A549 (cell line): ENCODE data around the gene CHAF1A. TPM values are rescaled to one million over a fixed set of nuclear protein-coding genes. Genes with fewer than 3 reads are reported as not detected.

Experiments used
- ATAC-seq, 2 experiments: fragments of 200-7000 bp in 1 of 2; fragments of >200 bp in 1 of 2; cut with Nextera tagmentation in 1 of 2; cut with Tn5 transposase in 1 of 2; 3 replicates each; pipeline versions ENCODE4 v1.8.0 to v1.9.1; 2018 to 2020; ENCODE audit warnings: mild to moderate bottlenecking in 1 of 2, moderate library complexity in 1 of 2
- CTCF ChIA-PET: fragments of 300-600 bp; sonication (Branson Sonifier 250); formaldehyde crosslinking; extraction: SDS; loops from one replicate; lab custom pipeline; 2021; ENCODE audit warnings: antibody characterized with exemption, inconsistent platforms; lab: Yijun Ruan, JAX
- POLR2A ChIA-PET: fragments of 350-600 bp; formaldehyde crosslinking; extraction: SDS; loops from one replicate; lab custom pipeline; 2021; ENCODE audit warnings: antibody characterized with exemption, inconsistent platforms; lab: Yijun Ruan, JAX
- DNase-seq, 2 experiments: peaks; one replicate each; pipeline versions ENCODE4 v3.0.0 to v3.0.0-alpha.2; 2011 to 2016; ENCODE audit warnings: low read depth in 1 of 2, low spot score in 1 of 2
- FAIRE-seq: peaks from 2 replicates; lab custom pipeline; 2011; peaks lifted over from hg19 to GRCh38; lab: Jason Lieb, UNC
- H3K27ac ChIP-seq, 2 experiments: fragments of >200 bp; sonication (Bioruptor Twin); formaldehyde crosslinking; 3 replicates each; pipeline ENCODE4 v1.5.1; 2016 to 2017
- H3K4me1 ChIP-seq: fragments of >200 bp; sonication (Bioruptor Twin); formaldehyde crosslinking; 3 replicates; pipeline ENCODE4 v1.6.1; 2016
- H3K4me2 ChIP-seq: fragments of >200 bp; sonication (Bioruptor Twin); formaldehyde crosslinking; 3 replicates; pipeline ENCODE4 v1.6.1; 2016
- H3K4me3 ChIP-seq: fragments of >200 bp; sonication (Bioruptor Twin); formaldehyde crosslinking; 3 replicates; pipeline ENCODE4 v1.5.1; 2016
- H3K9me3 ChIP-seq: fragments of >200 bp; sonication (Bioruptor Twin); formaldehyde crosslinking; 3 replicates; pipeline ENCODE4 v1.6.1; 2016
- CEBPB ChIP-seq, 2 experiments: fragments of >200 bp in 1 of 2; sonication (Bioruptor Twin) in 1 of 2; formaldehyde crosslinking in 1 of 2; IDR thresholded peaks; 2 replicates each; pipeline ENCODE4 v1.6.1; 2012 to 2016
- CHD2 ChIP-seq: fragments of 150-350 bp; IDR thresholded peaks from 2 replicates; pipeline ENCODE4 v1.6.1; 2014; ENCODE audit warnings: low read length; ENCODE audit not compliant: partially characterized antibody
- CHD4 ChIP-seq: fragments of 200-600 bp; sonication (generic); IDR thresholded peaks from 2 replicates; pipeline ENCODE4 v1.6.1; 2016; ENCODE audit warnings: antibody characterized with exemption, mild to moderate bottlenecking, borderline replicate concordance
- FOSB ChIP-seq: fragments of 250-450 bp; sonication (Bioruptor Pico); IDR thresholded peaks from 2 replicates; pipeline ENCODE4 v1.5.0; 2020; ENCODE audit warnings: mild to moderate bottlenecking, moderate library complexity
- FOSL2 ChIP-seq, 2 experiments: fragments of 450-650 bp in 1 of 2; fragments of >200 bp in 1 of 2; sonication (Bioruptor Twin) in 1 of 2; formaldehyde crosslinking; IDR thresholded peaks; 2 replicates each; pipeline versions ENCODE4 v1.5.0 to v1.6.1; 2016 to 2020; ENCODE audit warnings: mild to moderate bottlenecking in 1 of 2, moderate library complexity in 1 of 2
- FOXS1 ChIP-seq: fragments of 250-450 bp; sonication (Bioruptor Pico); IDR thresholded peaks from 2 replicates; pipeline ENCODE4 v1.5.0; 2020; ENCODE audit warnings: mild to moderate bottlenecking, moderate library complexity
- GATA3 ChIP-seq: IDR thresholded peaks from 2 replicates; pipeline ENCODE4 v1.6.1; 2012; ENCODE audit warnings: borderline replicate concordance
- HDAC2 ChIP-seq: fragments of 200-600 bp; sonication (generic); IDR thresholded peaks from 2 replicates; pipeline ENCODE4 v1.6.1; 2016
- HOXB5 ChIP-seq: fragments of 250-450 bp; sonication (Bioruptor Pico); IDR thresholded peaks from 2 replicates; pipeline ENCODE4 v1.5.0; 2020; ENCODE audit warnings: mild to moderate bottlenecking, moderate library complexity
- JUN ChIP-seq, 2 experiments: fragments of >200 bp; sonication (Bioruptor Twin); formaldehyde crosslinking; IDR thresholded peaks; 2 replicates in 1 of 2; 3 replicates in 1 of 2; pipeline ENCODE4 v1.6.1; 2016 to 2017
- KDM1A ChIP-seq: fragments of 200-600 bp; sonication (generic); IDR thresholded peaks from 2 replicates; pipeline ENCODE4 v1.6.1; 2016; ENCODE audit warnings: low read depth, mild to moderate bottlenecking
- MAFK ChIP-seq: fragments of 450-650 bp; IDR thresholded peaks from 2 replicates; pipeline ENCODE4 v1.6.1; 2014; ENCODE audit not compliant: partially characterized antibody
- MAZ ChIP-seq: fragments of 150-350 bp; IDR thresholded peaks from 2 replicates; pipeline ENCODE4 v1.6.1; 2014; ENCODE audit warnings: antibody characterized with exemption, low read depth, low read length, borderline replicate concordance
- NFE2L2 ChIP-seq: fragments of 150-350 bp; conservative IDR thresholded peaks from 2 replicates; pipeline ENCODE4 v1.6.1; 2014; ENCODE audit warnings: low read length
- NR3C1 ChIP-seq: fragments of >200 bp; sonication (Bioruptor Twin); formaldehyde crosslinking; IDR thresholded peaks from 3 replicates; pipeline ENCODE4 v1.6.1; 2017
- RAD21 ChIP-seq, 2 experiments: fragments of >200 bp in 1 of 2; sonication (Bioruptor Twin) in 1 of 2; formaldehyde crosslinking in 1 of 2; IDR thresholded peaks in 1 of 2; conservative IDR thresholded peaks in 1 of 2; 2 replicates in 1 of 2; 3 replicates in 1 of 2; pipeline ENCODE4 v1.6.1; 2012 to 2018; ENCODE audit warnings: inconsistent platforms in 1 of 2
- RNF2 ChIP-seq: fragments of 200-600 bp; sonication (generic); IDR thresholded peaks from 2 replicates; pipeline ENCODE4 v1.6.1; 2016; ENCODE audit warnings: low read depth, mild to moderate bottlenecking, antibody characterized with exemption, moderate library complexity, borderline replicate concordance
- SREBF2 ChIP-seq: fragments of 450-650 bp; IDR thresholded peaks from 2 replicates; pipeline ENCODE4 v1.6.1; 2014; ENCODE audit warnings: mild to moderate bottlenecking, moderate library complexity
- ZFP36 ChIP-seq: fragments of 450-650 bp; IDR thresholded peaks from 2 replicates; pipeline ENCODE4 v1.6.1; 2014; ENCODE audit warnings: borderline replicate concordance; ENCODE audit not compliant: partially characterized antibody
- WGBS: methylation state at CpG from one replicate; pipeline ENCODE4 v1.1.6; 2017; ENCODE audit errors: missing lambda C conversion rate; 5-methylcytosine and 5-hydroxymethylcytosine counted together
- polyA plus RNA-seq, 4 experiments: library from polyadenylated mRNA; depleted of rRNA in 3 of 4; stranded (reverse); fragments of >200 nt; fragmentation: RNase III in 1 of 4; extraction: RNeasy Plus Mini Kit Qiagen cat#74134 plus additional on column Dnase treatment in 1 of 4; gene quantifications; 2 replicates in 3 of 4; 3 replicates in 1 of 4; pipeline ENCODE4 v1.2.3, GENCODE V29; 2011 to 2017
- TF ChIP-seq, protein P1 (sequence below): IDR thresholded peaks from 2 replicates; pipeline ENCODE4 v1.6.1; 2012
- TF ChIP-seq, protein P2 (sequence below): fragments of 150-350 bp; IDR thresholded peaks from 2 replicates; pipeline ENCODE4 v1.6.1; 2014; ENCODE audit warnings: low read depth, mild to moderate bottlenecking, low read length
- TF ChIP-seq, protein P3 (sequence below): fragments of >200 bp; sonication (Bioruptor Twin); formaldehyde crosslinking; IDR thresholded peaks from 2 replicates; pipeline ENCODE4 v1.6.1; 2016

Gene CHAF1A
- polyA plus RNA-seq, 2 of the 4 experiments (the other 2 are of a cell fraction) = 15.6 to 28.0 TPM

DNA sequence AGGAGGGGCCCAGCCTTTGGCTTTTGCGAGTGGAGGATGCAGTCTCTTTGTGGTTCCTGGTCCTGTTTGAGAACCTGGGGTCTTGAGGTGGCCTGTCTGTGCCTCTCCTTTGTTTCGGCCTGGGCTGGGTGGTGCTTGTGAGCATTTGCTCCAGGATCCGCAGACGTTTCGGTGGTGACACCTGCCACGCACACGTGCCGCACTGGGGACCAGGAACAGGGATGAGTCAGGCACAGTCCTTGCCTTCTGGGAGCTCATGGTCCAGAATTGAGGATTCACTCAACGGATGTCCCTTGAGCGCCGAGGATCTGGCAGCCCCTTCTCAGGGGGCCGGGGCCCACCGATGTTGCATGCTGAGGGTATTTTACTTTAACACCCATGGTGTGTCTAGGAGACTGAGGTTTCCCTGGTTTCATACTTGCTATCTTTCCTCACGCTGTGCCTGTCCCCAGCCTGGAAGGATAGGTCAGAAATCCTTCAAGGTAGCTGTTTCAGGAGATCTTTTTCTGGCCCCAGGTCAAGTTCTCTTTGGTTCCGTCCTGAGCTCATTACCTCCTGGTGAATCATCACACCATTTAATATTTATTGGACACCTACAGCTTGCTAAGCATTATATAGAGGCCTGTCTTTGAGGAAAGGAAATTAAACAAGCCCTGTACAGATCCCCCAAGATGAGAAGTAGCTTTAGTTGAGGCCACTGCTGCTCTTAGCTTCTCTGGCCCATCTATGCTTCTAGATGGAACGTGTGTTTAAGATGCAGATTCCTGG is 74.8 kb downstream of the CHAF1A start:
- FAIRE-seq (no peak), DNase-seq (no peak), ATAC-seq (no peak)
- Histone ChIP-seq H3K4me3 (no peak overlapping the region), H3K27ac (no peak overlapping the region), H3K9me3 (no peaks in the 10 kb centered on the region), H3K4me2 (no peak overlapping the region), H3K4me1 (peaks cover 15% of the 10 kb centered on the region)
- ChIA-PET CTCF (no interaction called here), POLR2A (no interaction called here)
- no peak for TF ChIP-seq HDAC2
- TF ChIP-seq FOSB = no peak
- no peak for TF ChIP-seq RAD21 (conservative IDR thresholded peaks at IDR 0.05 in 1 of 2, IDR thresholded peaks at IDR 0.05 in 1 of 2)
- no peak for TF ChIP-seq FOSL2 (IDR thresholded peaks at IDR 0.05)
- TF ChIP-seq FOSL2 (CRISPR knock-in tag; IDR thresholded peaks at IDR 0.05) = no peak
- no peak for TF ChIP-seq NR3C1
- TF ChIP-seq NFE2L2 = no peak
- no peak for TF ChIP-seq KDM1A
- TF ChIP-seq HOXB5 (CRISPR knock-in tag) = no peak
- no peak for TF ChIP-seq FOXS1
- TF ChIP-seq RNF2 = no peak
- 81% methylated on average over 7 of the region's 16 CpGs for WGBS

DNA sequence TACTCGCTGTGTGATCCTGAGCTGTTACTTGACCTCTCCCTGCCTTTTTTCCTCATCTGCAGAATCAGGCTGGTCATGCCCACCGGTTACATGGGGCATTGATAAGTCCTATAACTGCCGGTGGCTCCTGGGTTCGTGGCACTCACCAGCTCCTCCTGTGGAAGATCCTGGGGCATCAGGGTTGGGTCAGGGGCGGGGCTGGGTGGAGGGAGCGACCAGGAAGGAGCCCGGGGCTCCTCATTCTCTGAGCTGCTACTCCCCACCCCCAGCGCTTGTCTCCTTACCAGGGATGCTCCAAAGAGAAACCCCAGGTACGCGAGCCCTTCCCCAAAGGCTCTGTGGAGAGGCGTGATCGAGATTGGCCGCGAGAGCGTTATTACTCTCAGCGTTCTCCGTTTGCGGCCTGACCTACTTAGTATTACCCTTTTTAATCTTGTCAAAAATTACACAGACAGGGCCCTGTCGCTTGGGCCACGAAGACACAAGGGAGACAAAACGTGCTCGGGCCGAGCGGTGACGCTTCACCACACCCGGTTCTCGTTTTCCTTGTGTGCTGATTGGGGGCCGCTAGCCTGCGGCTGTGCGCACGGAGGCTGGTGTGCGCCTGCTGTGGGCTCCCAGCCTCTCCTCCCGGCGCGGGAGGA is 80.4 kb downstream of the CHAF1A start:
- H3K4me1 ChIP-seq = no peaks in the 10 kb centered on the region
- 89% methylated on average over 34 of the region's 35 CpGs for WGBS
- H3K9me3 ChIP-seq = no peaks in the 10 kb centered on the region
- H3K4me3 ChIP-seq = no peak overlapping the region
- no peak overlapping the region for H3K4me2 ChIP-seq
- POLR2A ChIA-PET = no interaction called here
- peak in 1 of 2 experiments; percentile 46; a peak in 3 of 6 replicates for ATAC-seq
- TF ChIP-seq, protein P1, sequence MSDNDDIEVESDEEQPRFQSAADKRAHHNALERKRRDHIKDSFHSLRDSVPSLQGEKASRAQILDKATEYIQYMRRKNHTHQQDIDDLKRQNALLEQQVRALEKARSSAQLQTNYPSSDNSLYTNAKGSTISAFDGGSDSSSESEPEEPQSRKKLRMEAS = no peak
- no peak for TF ChIP-seq MAFK
- TF ChIP-seq, protein P2, sequence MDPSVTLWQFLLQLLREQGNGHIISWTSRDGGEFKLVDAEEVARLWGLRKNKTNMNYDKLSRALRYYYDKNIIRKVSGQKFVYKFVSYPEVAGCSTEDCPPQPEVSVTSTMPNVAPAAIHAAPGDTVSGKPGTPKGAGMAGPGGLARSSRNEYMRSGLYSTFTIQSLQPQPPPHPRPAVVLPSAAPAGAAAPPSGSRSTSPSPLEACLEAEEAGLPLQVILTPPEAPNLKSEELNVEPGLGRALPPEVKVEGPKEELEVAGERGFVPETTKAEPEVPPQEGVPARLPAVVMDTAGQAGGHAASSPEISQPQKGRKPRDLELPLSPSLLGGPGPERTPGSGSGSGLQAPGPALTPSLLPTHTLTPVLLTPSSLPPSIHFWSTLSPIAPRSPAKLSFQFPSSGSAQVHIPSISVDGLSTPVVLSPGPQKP = no peak
- no peak for TF ChIP-seq ZFP36
- no peak for TF ChIP-seq MAZ
- TF ChIP-seq GATA3 = no peak
- no peak for TF ChIP-seq CEBPB (IDR thresholded peaks at IDR 0.05)
- no peak for TF ChIP-seq FOSL2 (IDR thresholded peaks at IDR 0.05)
- TF ChIP-seq FOSL2 (CRISPR knock-in tag; IDR thresholded peaks at IDR 0.05) = no peak
- no peak for TF ChIP-seq CHD2
- no peak for TF ChIP-seq CHD4
- TF ChIP-seq FOSB = no peak
- no peak for TF ChIP-seq JUN (IDR thresholded peaks at IDR 0.05)
- no peak for TF ChIP-seq SREBF2
- TF ChIP-seq RNF2 = no peak
- TF ChIP-seq, protein P3, sequence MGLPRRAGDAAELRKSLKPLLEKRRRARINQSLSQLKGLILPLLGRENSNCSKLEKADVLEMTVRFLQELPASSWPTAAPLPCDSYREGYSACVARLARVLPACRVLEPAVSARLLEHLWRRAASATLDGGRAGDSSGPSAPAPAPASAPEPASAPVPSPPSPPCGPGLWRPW = no peak
- TF ChIP-seq, all 56 proteins: peak for 0
- CTCF ChIA-PET = interaction anchor here (1.0 to 1.5 kb wide), 2 partner anchors 12 to 40 kb away, joined by 3 to 5 read pairs; no protein-coding TSS in a partner anchor
- H3K27ac ChIP-seq = no peak overlapping the region
- FAIRE-seq = no peak
- DNase-seq = no peak
